SKM-1 treated with dmso at 0.1 percent for 144 hours (cell line): ENCODE measurements around the gene PCDHGB1.
"Not testable (repeated sequence)": the region's sequence is repeated elsewhere in the genome, so short reads cannot be mapped to it uniquely, and the experiment has no call there.

Source experiments
- DNase-seq: peaks from one replicate; lab custom pipeline; 2025; ENCODE audit not compliant: unreplicated experiment; lab: John Stamatoyannopoulos, UW

Gene PCDHGB1

GRCh38 chr5:141345327-141345726 lies 4.6 kb upstream of the PCDHGB1 start:
- DNase-seq = no peak

GRCh38 chr5:141346017-141346416 lies 3.9 kb upstream of the PCDHGB1 start:
- not testable (repeated sequence) for DNase-seq

GRCh38 chr5:141351591-141351990 lies 1.7 kb downstream of the PCDHGB1 start:
- DNase-seq = no peak

- no peak for DNase-seq
Measured at GRCh38 chr5:141354900-141355469, 5.1 kb downstream of the PCDHGB1 start, which contains the start of gene PCDHGA4. PCDHGA4 (plus strand) TSS chr5:141355021; CDS start chr5:141355108, 87 bp downstream.

- DNase-seq = no peak
Measured at GRCh38 chr5:141355641-141356040, 5.7 kb downstream of the PCDHGB1 start.

- no peak for DNase-seq
Measured at GRCh38 chr5:141356133-141356532, 6.2 kb downstream of the PCDHGB1 start.

- no peak for DNase-seq
Measured at GRCh38 chr5:141356950-141357349, 7.1 kb downstream of the PCDHGB1 start.

GRCh38 chr5:141359790-141360426 lies 10.0 kb downstream of the PCDHGB1 start, which contains the start of gene PCDHGB2:
PCDHGB2 (plus strand) TSS chr5:141359994; CDS start chr5:141360136, 142 bp downstream.
- no peak for DNase-seq

GRCh38 chr5:141360685-141361084 lies 10.8 kb downstream of the PCDHGB1 start:
- DNase-seq = no peak

- no peak for DNase-seq
Measured at GRCh38 chr5:141362719-141363118, 12.8 kb downstream of the PCDHGB1 start.

- DNase-seq = no peak
Measured at GRCh38 chr5:141363952-141364660, 14.2 kb downstream of the PCDHGB1 start, which contains the start of gene PCDHGA5. PCDHGA5 (plus strand) TSS chr5:141364162; CDS start chr5:141364331, 169 bp downstream.

GRCh38 chr5:141366016-141366896 lies 16.4 kb downstream of the PCDHGB1 start:
- no peak for DNase-seq

GRCh38 chr5:141369994-141370848 lies 20.3 kb downstream of the PCDHGB1 start, which contains the start of gene PCDHGB3:
PCDHGB3 (plus strand) TSS chr5:141370242; CDS start chr5:141370395, 153 bp downstream.
- no peak for DNase-seq

GRCh38 chr5:141371572-141372475 lies 21.9 kb downstream of the PCDHGB1 start:
- DNase-seq = no peak

GRCh38 chr5:141373673-141374317 lies 23.9 kb downstream of the PCDHGB1 start, which contains the start of gene PCDHGA6:
PCDHGA6 (plus strand) TSS chr5:141373891; CDS start chr5:141374084, 193 bp downstream.
- no peak for DNase-seq

GRCh38 chr5:141374627-141375026 lies 24.7 kb downstream of the PCDHGB1 start:
- DNase-seq = no peak

GRCh38 chr5:141375444-141376155 lies 25.7 kb downstream of the PCDHGB1 start:
- DNase-seq = not testable (repeated sequence)
